Lower lobe of right lung (tissue), 1 donor: ENCODE results near the gene OR14C36. TPM values are rescaled to one million over a fixed set of nuclear protein-coding genes. Genes with fewer than 3 reads are reported as not detected.

Experiments used
- total RNA-seq: library from RNA; stranded (reverse); fragmentation: NEBNext Ultra II Directional; extraction: Animal tissue kit (Norgen Biotek cat#: 25700); gene quantifications from one replicate; pipeline ENCODE4 v1.2.1, GENCODE V29; 2021
- donor health status: DM: no; HTN: yes; CAD: no; lungs with severe emphysema.

OR14C36 gene
- total RNA-seq, 1 donor from 2014 or later, result not detected

Other genes starting within 250 kb of the OR14C36 start
- not detected for gene OR2M5, start 203.6 kb upstream of the OR14C36 start, total RNA-seq
- gene OR2M2, start 174.0 kb upstream of the OR14C36 start, total RNA-seq, result not detected
- gene OR2M3, start 151.5 kb upstream of the OR14C36 start, total RNA-seq, result not detected
- not detected for gene OR2M4, start 117.4 kb upstream of the OR14C36 start, total RNA-seq
- not detected for gene OR2T33, start 70.8 kb upstream of the OR14C36 start, total RNA-seq
- not detected for gene OR2T12, start 45.4 kb upstream of the OR14C36 start, total RNA-seq
- not detected for gene OR2M7, start 24.2 kb upstream of the OR14C36 start, total RNA-seq
- not detected for gene OR2T4, start 12.9 kb downstream of the OR14C36 start, total RNA-seq
- gene OR2T6, start 27.0 kb downstream of the OR14C36 start, total RNA-seq, result not detected
- gene OR2T1, start 54.3 kb downstream of the OR14C36 start, total RNA-seq, result not detected
- gene OR2T2, start 96.9 kb downstream of the OR14C36 start, total RNA-seq, result not detected
- gene OR2T3, start 124.6 kb downstream of the OR14C36 start, total RNA-seq, result not detected
- gene OR2T5, start 139.8 kb downstream of the OR14C36 start, total RNA-seq, result not detected
- gene OR2G6, start 159.3 kb downstream of the OR14C36 start, total RNA-seq, result not detected
- gene OR2T29, start 214.0 kb downstream of the OR14C36 start, total RNA-seq, result not detected
- not detected for gene OR2T34, start 226.0 kb downstream of the OR14C36 start, total RNA-seq
- gene OR2T10, start 248.9 kb downstream of the OR14C36 start, total RNA-seq, result not detected